GM06990 (cell line): ENCODE results near the gene DUS2.
"Not testable (repeated sequence)": the region's sequence is repeated elsewhere in the genome, so short reads cannot be mapped to it uniquely, and the experiment has no call there.

Experiments
- DNase-seq: peaks from one replicate; pipeline ENCODE4 v3.0.0-alpha.2; 2011; ENCODE audit not compliant: insufficient read length; ENCODE audit errors: extremely low read depth
- H3K27me3 ChIP-seq: replicated peaks from 2 replicates; pipeline ENCODE4 v1.6.0; 2011; ENCODE audit warnings: low read length; ENCODE audit not compliant: control insufficient read depth, insufficient read depth
- H3K36me3 ChIP-seq: 2 replicates; pipeline ENCODE4 v1.5.1; 2011; ENCODE audit warnings: low read length; ENCODE audit not compliant: control insufficient read depth, insufficient read depth
- H3K4me3 ChIP-seq: replicated peaks from 2 replicates; pipeline ENCODE4 v1.5.1; 2011; ENCODE audit warnings: low read depth, mild to moderate bottlenecking, control low read depth, low read length
- TF ChIP-seq, protein P1 (sequence below): IDR thresholded peaks from 2 replicates; pipeline ENCODE4 v1.5.1; 2011; ENCODE audit warnings: low read length, control low read depth, mild to moderate bottlenecking, inconsistent platforms; ENCODE audit not compliant: insufficient read depth, poor library complexity, severe bottlenecking

The DUS2 gene

DNA sequence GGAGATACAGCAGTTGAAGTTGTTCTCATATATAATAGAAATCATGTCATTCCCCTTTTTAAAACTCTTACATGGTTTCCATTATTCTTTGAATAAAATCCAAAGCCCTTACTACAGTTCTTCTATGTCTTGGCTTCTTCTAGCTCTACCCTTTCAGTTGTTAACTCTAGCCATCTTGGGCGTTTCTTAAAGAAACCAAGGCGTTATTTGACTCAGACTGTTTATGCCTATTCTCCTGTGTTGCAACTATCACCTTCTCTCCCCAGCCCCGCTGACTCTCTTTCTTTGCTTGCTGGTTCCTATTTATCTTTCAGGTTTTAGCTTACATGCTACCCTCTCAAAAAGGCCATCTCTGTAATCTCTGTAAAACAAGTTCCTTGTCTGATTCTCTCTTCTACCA is 94.8 kb downstream of the DUS2 start:
- Histone ChIP-seq H3K27me3 (no peaks in the 10 kb centered on the region), H3K4me3 (no peak overlapping the region), H3K36me3 (peaks cover 3% of the 10 kb centered on the region; the same call in 1 of the 2 replicates)
- no peak for DNase-seq
- TF ChIP-seq, protein P1, sequence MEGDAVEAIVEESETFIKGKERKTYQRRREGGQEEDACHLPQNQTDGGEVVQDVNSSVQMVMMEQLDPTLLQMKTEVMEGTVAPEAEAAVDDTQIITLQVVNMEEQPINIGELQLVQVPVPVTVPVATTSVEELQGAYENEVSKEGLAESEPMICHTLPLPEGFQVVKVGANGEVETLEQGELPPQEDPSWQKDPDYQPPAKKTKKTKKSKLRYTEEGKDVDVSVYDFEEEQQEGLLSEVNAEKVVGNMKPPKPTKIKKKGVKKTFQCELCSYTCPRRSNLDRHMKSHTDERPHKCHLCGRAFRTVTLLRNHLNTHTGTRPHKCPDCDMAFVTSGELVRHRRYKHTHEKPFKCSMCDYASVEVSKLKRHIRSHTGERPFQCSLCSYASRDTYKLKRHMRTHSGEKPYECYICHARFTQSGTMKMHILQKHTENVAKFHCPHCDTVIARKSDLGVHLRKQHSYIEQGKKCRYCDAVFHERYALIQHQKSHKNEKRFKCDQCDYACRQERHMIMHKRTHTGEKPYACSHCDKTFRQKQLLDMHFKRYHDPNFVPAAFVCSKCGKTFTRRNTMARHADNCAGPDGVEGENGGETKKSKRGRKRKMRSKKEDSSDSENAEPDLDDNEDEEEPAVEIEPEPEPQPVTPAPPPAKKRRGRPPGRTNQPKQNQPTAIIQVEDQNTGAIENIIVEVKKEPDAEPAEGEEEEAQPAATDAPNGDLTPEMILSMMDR, result no peak

DNA sequence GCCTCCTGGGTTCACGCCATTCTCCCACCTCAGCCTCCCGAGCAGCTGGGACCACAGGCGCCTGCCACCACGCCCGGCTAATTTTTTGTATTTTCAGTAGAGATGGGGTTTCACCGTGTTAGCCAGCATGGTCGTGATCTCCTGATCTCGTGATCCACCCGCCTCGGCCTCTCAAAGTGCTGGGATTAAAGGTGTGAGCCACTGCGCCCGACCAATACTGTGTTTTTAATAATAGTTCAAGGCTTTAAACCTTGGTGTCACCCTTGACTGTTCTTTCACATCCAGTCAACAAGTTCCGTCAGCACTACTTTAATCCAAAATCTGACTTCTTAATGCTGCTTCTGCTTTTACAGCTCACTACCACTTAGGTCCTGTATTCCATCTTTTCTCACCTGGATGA is 95.9 kb downstream of the DUS2 start:
- not testable (repeated sequence) for H3K36me3 ChIP-seq, H3K27me3 ChIP-seq
- peak; percentile 21 for DNase-seq
- peak overlapping the region; percentile 25; the same call in 1 of the 2 replicates for H3K4me3 ChIP-seq

DNA sequence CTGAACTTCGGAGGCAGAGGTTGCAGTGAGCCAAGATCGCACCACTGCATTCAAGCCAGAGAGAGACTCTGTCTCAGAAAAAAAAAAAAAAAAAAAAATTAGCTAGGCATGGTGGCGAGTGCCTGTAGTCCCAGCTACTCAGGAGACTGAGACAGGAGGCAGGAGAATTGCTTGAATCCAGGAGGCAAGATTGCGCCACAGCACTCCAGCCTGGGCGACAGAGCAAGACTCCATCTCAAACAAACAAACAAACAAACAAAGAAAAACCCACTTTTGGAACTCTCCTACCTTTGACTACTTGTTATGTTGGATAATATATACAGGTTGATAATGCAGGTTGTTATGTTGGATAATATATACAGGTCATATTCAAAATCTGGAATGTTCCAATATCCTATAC is 97.4 kb downstream of the DUS2 start:
- H3K4me3 ChIP-seq, H3K36me3 ChIP-seq: not testable (repeated sequence)

DNA sequence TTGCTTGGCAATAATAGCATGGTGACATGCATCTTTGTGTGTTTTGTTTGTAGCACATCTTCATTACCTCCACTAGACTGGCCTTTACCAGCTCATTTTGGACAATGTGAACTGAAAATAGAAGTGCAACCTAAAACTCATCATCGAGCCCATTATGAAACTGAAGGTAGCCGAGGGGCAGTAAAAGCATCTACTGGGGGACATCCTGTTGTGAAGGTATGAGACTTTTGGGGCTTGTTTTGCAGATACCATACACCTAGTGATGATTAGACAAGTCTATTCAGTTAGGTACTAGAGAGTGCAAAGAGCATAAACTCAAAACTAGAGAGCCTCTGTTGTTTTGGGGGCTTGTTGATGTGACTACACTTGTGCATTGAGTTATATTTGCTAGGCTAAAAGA is 103.3 kb downstream of the DUS2 start:
- TF ChIP-seq, protein P1, result no peak
- Histone ChIP-seq H3K4me3 (no peak overlapping the region), H3K27me3 (no peaks in the 10 kb centered on the region), H3K36me3 (peaks cover 3% of the 10 kb centered on the region; the same call in 1 of the 2 replicates)
- no peak for DNase-seq

More for the DNA sequence above, 97.4 kb downstream of the DUS2 start:
- H3K27me3 ChIP-seq, DNase-seq: not testable (repeated sequence)

DNA sequence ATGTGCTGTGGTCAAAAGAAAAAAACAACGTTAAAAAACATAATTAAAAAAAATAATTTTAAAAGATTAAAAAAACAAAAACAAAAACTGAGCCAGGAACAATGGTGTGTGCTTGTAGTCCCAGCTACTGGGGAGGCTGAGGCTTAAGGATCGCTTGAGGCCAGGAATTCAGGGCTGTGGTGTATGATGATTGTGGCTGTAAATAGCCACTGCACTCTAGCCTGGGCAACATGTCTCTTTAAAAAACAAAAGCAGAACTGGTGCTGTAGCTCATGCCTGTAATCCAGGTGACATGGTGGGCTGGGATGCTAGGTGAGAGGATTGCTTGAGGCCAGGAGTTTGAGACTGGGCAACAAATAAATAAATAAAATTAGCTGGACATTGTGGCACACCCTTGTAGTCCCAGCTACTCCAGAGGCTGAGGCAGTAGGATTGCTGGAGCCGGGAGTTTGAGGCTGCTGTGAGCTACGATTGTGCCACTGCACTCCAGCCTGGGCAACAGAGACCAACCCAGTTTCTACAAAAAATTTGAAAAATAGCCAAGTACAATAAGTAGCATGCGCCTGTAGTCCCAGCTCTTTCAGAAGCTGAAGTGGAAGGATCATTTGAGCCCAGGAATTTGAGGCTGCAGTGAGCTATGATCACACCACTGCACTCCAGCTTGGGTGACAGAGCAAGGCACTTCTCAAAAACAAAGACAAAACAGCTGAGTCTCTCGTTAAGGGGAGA is 105.7 kb downstream of the DUS2 start:
- H3K36me3 ChIP-seq, result no peaks in the 10 kb centered on the region
- TF ChIP-seq, protein P1, result no peak
- DNase-seq, result no peak

More for the DNA sequence above, 105.7 kb downstream of the DUS2 start:
- Histone ChIP-seq H3K4me3 (no peak overlapping the region), H3K27me3 (no peaks in the 10 kb centered on the region)
